GM18861 (cell line): ENCODE data around the gene RARB.

ENCODE experiments used
- ATAC-seq: cut with Tn5 transposase; IDR thresholded peaks from one replicate; pipeline ENCODE4 v1.9.1; 2021; ENCODE audit not compliant: unreplicated experiment

Gene RARB

DNA sequence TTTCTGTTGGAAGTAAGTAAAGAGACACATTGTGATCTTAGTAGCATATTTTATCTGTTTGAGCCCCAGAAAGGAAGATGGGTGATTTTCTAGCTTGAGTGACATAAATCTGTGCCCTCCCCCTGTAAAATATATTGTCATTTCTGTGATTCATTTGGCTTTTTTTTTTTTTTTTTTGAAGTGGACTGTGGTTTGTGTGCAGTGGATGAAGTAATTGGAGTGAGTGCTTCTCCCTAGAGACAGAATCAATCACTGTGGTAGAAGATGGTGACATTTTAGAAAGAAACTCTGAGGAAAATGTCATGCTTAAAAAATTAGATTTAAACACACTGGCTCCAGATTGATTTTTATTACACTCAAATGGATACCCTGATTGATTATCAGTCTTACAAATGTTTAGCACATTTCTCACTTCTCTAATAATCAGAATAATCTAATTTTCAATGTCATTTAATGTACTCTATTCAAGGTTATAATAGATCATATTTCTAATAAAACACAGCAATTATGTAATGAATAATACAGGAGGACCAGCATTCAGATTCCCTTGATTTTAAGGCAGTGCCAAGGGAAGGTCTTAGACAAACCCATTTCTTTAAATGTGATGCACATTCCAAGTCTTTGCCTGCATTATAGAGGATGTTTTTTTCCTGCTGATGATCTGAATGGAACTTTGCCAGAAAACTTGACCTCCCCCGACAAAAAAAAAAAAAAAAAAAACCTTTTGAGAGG is 120.0 kb downstream of the RARB start:
- ATAC-seq: no peak

- ATAC-seq: no peak
Measured at GRCh38 chr3:25548836-25549235, 120.8 kb downstream of the RARB start.

DNA sequence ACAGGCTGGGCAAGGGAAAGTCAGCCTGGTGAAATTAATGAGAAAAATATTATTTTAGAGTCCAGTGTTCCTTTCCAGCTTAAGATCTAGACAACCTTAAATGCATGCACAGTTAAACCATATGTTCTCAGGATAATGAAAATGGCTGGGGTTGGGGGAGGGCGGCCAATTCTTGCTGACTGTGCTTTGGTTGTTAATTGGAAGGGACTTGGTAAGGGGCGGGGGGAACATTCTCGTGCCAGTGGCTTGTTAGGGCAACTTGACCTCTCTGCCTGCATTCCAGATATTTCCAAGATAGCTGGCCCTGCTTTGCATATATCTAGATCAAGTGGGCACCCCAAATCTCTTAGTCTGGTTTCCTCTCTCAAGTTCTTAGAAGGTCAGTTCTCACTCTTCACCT is 124.2 kb downstream of the RARB start:
- no peak for ATAC-seq

DNA sequence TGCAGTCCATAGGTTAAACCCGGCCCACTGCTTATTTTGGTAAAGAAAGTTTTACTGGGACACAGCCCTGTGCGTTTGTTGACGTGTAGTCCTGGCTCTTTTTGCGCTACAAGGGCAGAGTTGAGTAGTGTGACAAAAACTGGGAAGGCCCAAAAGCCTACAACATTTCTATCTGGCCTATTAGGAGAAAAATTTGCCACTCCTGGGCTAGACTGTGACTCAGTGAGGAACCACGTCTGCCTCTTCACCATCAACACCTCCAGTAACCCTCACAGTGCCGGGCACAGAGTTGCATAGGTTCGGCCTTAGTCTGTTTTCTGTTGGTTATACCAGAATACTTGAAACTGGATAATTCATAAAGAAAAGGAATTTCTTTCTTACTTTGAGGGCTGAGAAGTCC is 126.3 kb downstream of the RARB start:
- no peak for ATAC-seq

DNA sequence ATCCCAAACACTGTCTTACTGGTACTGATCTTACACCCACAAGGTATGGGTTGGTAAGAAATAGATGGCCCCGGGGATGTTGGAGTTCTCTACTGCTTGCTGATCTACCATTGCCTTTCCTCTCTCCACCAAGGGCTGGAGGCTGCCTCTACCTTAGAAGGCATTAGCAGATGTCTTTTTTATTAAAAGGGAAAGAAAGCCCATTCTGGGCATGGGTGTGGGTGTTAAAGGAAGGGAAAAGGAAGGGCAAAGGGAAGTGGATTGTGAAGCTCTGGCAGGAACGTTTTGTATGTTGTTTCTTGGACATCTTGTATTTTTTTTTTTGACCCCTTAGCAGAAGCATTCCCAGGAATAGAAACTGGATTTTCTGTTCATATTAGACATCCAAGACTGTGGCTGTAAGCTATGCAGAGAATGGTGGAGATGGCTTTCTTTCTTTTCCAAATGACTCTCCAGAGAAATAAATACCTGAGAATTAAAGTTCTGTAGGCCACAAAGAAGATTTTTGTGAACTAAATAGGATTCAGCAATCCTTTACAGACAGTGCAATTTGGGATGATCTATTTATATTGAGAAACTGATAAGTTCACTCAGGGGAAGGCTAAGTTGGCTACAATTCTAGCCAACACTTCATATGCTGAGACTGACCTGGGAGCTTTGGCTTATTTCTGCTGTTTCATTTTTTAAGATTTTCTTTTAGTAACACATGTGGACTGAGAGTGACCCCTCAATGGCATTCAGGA is 127.8 kb downstream of the RARB start:
- ATAC-seq: no peak

DNA sequence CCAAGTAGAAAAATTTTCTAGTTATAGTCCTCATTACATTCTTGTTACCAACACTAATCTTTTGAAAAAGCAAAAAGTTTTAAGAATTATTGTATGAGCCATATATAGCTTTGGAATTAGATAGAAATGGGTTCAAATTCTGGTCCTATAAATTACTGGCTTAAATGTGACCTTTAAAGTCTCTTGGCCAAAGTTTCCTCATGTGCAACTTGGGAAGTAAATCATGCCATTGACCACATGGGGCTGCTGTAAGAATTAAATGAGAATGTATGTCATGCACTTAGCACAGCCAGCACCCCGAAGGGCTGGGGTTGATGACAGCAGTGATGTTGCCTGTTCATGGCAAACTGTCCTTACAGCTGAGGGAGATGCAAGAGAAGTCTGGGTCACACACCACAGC is 128.4 kb downstream of the RARB start:
- ATAC-seq: no peak

DNA sequence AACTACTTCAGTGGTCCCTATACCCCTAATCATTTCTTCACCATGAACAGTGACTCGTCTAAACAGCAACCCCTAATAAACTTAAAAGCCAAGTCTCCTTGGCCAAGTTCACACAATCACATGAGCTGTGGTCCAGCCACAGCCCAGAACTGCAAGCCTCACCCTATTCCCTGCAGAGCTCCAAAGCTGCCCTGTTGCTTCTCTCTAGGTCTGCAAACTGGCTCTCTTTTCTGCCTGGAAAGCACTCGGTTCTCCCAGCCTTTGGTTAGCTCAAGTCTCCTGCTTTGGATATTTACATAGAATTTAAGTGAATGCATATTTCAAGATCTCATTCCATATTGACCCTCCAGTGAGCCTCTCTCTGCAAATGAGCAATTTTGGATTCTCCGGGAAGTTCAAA is 129.6 kb downstream of the RARB start:
- ATAC-seq: no peak

GRCh38 chr3:25558121-25558520 is 130.1 kb downstream of the RARB start:
- no peak for ATAC-seq

DNA sequence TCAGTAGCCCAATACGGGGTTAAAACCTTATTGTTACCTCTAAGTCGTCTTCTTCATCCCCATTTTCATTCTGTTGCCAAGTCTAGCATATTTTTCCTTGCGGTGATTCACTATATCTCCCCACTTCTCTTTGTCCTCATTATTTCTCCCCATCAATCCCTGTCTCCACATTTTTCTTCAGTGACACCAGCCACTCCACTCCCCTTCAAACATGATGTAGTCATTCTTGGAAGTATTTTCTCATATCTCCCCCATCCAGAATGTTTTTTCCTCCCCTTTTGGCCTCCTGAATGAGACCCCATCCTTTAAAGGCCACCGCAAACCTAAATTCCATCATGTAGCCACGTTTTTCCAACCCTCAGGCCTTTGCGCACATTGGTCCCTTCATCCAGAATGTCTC is 130.7 kb downstream of the RARB start:
- no peak for ATAC-seq

DNA sequence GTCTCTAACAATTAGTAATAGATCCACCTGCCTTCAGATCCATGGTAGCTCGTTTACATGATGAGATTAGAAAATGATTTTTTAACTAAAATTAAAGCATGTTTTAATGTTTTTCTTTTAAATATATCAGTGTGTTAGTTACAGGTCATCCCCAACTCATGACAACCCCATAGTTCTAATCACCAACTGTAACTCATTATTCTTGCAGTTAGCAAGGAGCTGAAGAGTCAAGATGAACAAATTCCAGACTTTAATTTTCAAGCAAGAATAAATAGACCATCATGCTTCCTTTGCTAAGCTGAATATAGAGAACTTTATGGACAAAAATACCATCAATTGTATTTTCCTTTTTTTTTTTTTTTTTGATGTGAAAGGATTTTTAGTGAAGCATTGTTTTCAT is 135.5 kb downstream of the RARB start:
- no peak for ATAC-seq

DNA sequence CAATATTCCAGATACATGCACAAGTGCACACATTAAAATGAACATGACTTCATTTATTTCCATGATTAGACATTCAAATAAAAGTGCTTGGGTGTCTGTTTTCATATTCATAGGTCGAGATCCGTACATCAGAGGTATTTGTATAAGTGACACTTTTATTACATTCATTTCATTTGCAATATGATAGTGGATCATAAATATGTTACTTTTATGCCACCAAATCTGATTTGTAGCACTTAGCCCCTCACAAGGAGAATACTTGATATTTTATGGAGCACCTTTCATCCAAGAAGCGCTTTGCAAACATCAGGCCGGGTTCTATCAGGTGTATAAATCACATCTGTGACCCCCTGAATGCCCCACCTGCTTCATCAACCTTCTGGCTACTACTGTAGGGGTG is 136.0 kb downstream of the RARB start:
- ATAC-seq: no peak

DNA sequence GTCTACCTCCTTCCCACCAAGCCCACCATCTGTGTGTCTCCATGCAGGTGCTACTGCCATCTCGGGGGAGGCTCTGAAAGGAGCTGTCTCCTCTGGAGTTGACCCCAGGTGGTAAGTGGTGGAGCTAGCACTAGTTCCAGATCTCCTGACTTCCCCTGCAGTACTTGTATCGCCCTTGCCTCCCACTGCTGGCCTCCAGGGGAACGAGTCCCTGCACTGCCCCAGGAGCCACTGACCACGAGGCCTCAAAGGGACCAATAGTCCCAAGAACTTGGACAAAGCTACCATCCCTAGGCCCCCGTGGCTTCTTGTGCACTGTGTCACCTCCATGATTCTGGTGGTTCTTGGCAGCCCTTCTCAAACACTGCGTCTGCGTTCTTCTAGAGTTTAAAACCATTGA is 137.7 kb downstream of the RARB start:
- no peak for ATAC-seq

DNA sequence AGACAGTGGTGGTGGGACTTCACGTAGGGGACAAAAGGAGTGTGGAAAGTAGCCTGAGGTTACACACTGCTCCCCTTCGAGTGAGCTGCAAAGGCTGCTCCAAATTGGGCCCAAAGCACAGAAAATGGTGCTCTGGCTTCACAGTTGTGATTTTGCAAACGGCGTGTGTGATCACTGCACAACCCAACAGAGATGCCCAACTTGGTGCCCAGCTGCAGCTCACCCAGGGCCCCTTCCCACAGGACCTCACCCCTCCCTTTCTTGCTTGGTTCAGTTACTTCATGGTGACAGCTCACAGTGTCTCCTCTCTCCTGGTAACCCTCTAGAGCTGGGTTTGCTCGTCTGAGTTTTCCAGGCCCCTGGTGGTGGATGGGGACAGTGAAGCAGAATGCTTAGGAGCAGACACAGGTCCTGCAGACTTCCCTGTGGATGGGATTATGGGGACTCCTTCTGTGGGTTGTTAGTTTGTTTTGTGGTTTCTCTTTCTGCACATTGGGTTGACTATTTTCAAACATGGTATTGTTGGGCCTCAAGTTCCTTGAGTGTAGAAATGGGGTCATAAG is 138.4 kb downstream of the RARB start:
- no peak for ATAC-seq

- ATAC-seq: no peak
Measured at GRCh38 chr3:25567388-25567787, 139.3 kb downstream of the RARB start.

GRCh38 chr3:25567806-25568524 is 139.9 kb downstream of the RARB start:
- ATAC-seq: no peak

DNA sequence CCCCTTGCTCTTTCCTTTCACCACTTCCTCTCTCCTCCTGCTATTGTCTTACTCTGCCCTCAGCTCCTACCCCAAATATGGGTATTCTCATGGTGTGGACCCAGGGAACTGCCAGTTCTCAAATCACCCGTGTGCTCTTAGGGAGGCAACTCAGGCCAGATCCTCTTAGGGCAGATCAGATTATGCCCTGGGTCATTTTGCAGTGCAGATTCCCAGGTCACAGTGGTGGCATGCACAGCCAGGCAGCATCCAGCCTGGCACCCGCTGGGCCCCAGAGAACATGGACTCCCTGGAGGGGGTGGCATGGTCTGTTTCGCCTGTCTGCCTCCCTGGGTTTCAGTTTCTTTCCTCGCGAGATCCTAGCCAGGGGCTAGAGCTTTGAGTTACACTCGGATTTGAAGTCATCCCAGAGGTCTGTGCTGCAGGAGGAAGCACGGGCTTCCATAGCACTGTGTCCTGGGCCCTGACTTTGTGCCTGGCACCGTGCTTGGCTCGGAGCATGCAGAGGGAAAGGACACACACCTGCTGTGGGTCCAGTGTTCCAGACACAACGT is 140.5 kb downstream of the RARB start:
- ATAC-seq: no peak

- ATAC-seq: no peak
Measured at GRCh38 chr3:25571285-25571684, 143.2 kb downstream of the RARB start.

DNA sequence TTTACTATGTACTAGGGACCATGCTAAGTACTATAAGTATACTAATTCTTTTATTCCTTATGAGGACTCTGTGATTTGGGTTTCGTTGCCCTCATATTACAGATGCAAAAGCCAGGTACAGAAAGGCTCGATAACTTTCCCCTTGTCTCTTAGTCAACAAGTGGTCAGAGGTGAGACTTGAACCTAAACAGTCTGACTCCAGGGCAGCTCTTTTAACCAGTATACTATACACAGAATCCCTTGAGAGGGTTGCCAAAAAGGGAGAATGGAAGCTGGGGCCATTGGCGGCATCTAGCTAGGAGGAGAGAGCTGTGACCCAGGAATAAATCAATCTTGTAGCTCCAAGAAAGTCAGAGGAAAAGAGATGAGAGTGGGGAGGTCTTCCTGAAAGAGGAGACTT is 144.3 kb downstream of the RARB start:
- no peak for ATAC-seq

GRCh38 chr3:25572919-25573385 is 144.9 kb downstream of the RARB start:
- no peak for ATAC-seq

- ATAC-seq: no peak
Measured at GRCh38 chr3:25573386-25574171, 145.5 kb downstream of the RARB start.
